GM12801 (cell line): ENCODE data around the gene FRMD4A.

ENCODE experiments used
- TF ChIP-seq, protein P1 (sequence below): IDR thresholded peaks from one replicate; pipeline ENCODE4 v1.5.1; 2011; ENCODE audit warnings: control low read depth; ENCODE audit not compliant: insufficient read length; ENCODE audit errors: extremely low read depth

The FRMD4A gene

GRCh38 chr10:14309593-14309992, 21.1 kb downstream of the FRMD4A start:
- TF ChIP-seq, protein P1, sequence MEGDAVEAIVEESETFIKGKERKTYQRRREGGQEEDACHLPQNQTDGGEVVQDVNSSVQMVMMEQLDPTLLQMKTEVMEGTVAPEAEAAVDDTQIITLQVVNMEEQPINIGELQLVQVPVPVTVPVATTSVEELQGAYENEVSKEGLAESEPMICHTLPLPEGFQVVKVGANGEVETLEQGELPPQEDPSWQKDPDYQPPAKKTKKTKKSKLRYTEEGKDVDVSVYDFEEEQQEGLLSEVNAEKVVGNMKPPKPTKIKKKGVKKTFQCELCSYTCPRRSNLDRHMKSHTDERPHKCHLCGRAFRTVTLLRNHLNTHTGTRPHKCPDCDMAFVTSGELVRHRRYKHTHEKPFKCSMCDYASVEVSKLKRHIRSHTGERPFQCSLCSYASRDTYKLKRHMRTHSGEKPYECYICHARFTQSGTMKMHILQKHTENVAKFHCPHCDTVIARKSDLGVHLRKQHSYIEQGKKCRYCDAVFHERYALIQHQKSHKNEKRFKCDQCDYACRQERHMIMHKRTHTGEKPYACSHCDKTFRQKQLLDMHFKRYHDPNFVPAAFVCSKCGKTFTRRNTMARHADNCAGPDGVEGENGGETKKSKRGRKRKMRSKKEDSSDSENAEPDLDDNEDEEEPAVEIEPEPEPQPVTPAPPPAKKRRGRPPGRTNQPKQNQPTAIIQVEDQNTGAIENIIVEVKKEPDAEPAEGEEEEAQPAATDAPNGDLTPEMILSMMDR, result no peak

DNA sequence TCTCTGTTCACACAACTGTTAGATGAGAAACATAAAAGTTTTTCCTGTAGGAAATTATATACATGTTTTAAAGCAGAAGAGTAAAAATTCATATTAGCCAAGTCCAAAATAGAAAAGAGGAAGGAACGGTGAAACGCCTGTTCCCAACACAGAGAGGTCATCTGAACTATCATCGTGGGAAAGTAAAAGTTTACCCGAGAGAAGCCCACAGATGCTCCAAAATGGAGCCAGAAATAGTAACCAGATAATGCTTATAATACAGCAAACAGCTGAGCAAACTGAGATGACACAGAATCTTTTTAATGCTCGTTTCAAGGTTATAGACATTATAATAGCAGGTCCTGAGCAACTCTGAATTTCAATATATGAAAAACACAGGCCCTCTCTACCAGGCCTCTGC, 24.5 kb downstream of the FRMD4A start:
- TF ChIP-seq, protein P1, result no peak

DNA sequence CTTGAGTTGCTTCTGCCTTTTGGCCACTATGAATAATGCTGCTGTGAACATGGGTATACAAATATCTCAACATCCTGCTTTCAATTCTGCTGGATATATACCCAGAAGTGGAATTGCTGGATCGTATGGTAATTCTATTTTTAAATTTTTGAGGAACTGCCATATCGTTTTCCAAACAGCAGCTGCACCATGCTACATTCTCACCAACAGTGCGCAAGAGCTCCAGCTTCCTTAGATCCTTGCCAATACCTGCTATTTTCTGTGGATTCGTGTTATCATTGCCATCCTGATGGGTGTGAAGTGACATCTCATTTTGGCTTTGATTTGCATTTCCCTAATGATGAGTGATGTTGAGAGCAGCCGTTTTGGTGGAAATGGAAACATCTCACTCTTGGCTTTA, 26.7 kb downstream of the FRMD4A start:
- TF ChIP-seq, protein P1, result no peak

- TF ChIP-seq, protein P1, result no peak
Measured at GRCh38 chr10:14302035-14302434, 28.7 kb downstream of the FRMD4A start.

- TF ChIP-seq, protein P1, result no peak
Measured at GRCh38 chr10:14299556-14299955, 31.2 kb downstream of the FRMD4A start.

- TF ChIP-seq, protein P1, result no peak
Measured at GRCh38 chr10:14296065-14296709, 34.5 kb downstream of the FRMD4A start.

DNA sequence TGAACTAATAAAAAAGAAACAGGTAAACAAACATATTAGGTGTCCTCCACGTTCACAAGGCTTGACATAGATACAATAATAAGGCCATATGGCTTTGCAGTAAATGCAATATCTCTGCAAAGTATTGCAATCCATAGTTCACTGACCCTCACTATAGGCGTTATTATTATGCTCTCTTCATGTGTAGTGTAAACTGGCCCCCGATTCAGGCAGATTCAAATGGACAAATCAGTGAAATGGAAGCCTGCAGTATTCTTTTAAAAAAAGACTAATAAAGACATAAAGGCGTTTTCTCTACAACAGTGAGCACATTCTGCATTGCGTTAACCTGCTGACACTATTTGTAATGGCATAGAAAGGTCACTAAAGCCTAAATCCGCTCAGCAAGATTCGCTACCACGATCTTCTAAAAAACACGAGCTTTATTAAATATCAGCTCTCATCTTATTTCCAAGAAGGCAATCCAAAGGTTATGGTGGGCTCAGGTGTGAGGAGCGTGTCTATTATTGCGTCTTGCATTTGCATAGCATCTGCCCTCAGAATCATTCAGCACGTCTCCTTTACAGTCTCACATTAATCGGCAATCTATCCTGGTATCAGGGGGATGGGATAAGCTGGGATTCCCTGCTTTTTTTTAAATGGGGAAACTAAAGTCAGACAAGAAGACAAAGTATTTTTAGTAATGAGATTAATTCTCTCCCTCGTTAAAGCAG, 36.2 kb downstream of the FRMD4A start:
- TF ChIP-seq, protein P1, result no peak
